AG09309 (cell line): Measurements from ENCODE around the gene BTG3.

Experiments used
- DNase-seq: peaks from one replicate; pipeline ENCODE4 v3.0.0-alpha.2; 2010; ENCODE audit warnings: low read depth
- H3K4me3 ChIP-seq: 2 replicates; pipeline ENCODE4 v1.5.1; 2011; ENCODE audit warnings: mild to moderate bottlenecking, low read depth, low read length, moderate library complexity; ENCODE audit not compliant: control insufficient read depth
- TF ChIP-seq, protein P1 (sequence below): IDR thresholded peaks from 2 replicates; pipeline ENCODE4 v1.5.1; 2011; ENCODE audit warnings: mild to moderate bottlenecking, low read depth, low read length, inconsistent platforms; ENCODE audit not compliant: insufficient read depth, control insufficient read depth; ENCODE audit errors: missing control alignments

Gene BTG3

DNA sequence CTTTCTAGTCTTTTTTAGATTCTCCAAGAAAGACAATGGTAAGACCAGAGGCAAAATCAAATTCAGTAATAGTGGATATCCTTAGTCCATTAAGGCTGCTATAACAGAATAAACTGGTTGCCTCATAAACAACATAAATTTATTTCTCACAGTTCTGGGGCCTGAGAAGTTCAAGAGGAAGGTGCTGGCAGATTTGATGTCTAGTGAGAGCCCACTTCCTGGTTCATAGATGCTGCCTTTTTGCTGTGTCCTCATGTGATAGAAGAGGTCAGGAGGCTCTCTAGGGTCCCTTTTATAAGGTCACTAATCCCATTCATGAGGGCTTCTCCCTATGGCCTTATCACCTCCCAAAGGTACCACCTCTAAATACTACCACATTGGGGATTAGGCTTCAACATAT, 31.5 kb upstream of the BTG3 start:
- TF ChIP-seq, protein P1, sequence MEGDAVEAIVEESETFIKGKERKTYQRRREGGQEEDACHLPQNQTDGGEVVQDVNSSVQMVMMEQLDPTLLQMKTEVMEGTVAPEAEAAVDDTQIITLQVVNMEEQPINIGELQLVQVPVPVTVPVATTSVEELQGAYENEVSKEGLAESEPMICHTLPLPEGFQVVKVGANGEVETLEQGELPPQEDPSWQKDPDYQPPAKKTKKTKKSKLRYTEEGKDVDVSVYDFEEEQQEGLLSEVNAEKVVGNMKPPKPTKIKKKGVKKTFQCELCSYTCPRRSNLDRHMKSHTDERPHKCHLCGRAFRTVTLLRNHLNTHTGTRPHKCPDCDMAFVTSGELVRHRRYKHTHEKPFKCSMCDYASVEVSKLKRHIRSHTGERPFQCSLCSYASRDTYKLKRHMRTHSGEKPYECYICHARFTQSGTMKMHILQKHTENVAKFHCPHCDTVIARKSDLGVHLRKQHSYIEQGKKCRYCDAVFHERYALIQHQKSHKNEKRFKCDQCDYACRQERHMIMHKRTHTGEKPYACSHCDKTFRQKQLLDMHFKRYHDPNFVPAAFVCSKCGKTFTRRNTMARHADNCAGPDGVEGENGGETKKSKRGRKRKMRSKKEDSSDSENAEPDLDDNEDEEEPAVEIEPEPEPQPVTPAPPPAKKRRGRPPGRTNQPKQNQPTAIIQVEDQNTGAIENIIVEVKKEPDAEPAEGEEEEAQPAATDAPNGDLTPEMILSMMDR: no peak
- no peak for DNase-seq
- no peak overlapping the region for H3K4me3 ChIP-seq

DNA sequence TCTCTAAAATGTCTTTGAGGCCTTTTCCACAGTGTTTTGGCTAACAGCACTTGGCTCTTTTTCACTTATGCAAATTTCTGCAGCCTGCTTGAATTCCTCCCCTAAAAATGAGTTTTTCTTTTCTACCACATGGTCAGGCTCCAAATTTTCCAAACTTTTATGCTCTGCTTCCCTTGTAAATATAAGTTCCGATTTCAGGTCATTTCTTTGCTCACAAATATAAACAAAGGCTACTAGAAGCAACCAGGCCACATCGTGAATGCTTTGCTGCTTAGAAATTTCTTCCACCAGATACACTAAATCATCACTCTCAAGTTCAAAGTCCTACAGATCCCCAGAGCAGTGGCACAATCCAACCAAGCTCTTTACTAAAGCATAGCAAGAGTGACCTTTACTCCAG, 28.1 kb upstream of the BTG3 start:
- H3K4me3 ChIP-seq: no peak overlapping the region
- no peak for DNase-seq
- TF ChIP-seq, protein P1: no peak

DNA sequence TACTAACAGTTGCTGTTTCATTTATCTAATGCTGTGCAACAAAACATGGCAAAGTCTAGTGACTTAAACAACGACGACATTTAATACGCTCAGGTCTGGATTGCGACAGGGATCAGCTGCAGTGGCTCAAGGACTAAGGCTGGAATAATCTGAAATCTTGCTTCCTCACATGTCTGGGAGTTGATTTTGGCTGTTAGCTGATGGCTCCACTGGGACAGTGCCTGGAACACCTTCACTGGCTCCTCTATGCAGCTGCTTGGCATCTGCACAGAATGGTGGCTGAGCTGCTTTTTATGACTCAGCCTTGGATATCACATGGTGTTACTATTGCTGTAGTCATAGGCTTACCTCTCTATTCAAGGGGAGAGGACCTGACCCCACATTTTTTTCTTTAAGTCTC, 24.0 kb upstream of the BTG3 start:
- no peak overlapping the region for H3K4me3 ChIP-seq
- TF ChIP-seq, protein P1: no peak
- DNase-seq: no peak

DNA sequence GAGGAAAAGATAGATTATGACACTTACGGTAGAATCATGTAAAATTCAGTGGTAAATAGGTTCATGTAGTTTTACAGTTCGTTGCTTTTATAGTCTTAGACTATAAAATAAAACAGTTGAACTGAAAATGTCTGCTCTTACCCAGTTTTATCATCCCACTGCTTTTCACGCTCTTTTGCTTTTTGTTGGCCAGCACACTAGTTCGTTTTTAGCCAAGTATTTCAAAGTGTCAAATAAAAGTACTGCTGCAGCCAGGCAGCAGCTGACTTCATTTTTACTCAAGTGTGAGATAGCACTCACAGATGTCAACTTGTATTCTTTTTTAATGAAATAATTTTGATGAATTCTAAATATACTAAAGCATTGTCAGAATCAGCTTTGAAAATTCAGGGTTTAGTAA, 18.5 kb upstream of the BTG3 start:
- TF ChIP-seq, protein P1: no peak
- DNase-seq: no peak
- H3K4me3 ChIP-seq: no peak overlapping the region

DNA sequence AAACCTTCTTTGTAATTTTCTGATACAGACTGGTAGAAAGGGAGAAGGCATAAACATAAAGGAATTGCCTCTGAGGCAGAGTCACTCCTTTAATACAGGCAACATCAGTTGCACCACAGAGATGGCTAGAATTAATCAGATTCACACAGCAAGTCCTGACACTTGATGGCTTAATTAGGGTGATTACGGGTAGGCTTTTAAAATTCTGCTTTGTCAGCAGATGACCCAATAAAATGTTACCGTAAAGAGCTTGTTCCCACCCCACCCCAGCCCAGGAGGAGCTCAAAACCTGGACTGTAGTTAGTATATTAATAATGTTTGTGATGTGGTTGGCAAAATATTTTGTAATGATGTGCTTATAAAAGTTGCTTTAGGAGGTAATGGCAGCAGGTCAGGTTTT, 9.3 kb upstream of the BTG3 start:
- TF ChIP-seq, protein P1: no peak

DNA sequence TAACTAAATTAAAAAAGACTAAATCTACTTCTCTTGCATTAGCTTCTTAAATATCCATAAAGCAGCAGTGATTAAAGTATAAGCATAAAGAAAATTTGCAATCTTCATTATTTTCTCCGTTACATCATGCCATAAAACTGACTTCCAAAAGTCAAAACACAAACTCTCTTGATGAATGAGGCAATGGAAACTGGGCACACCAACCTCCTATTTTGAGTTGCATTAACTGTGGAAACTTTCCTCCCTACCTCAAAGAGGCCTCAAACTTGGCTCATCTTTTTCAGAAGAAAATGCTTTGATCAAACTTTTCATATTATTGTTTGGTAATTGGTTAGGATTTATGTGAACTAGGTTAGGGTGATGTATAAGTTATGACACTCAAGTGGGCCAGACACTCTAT, 4.1 kb upstream of the BTG3 start:
- no peak for DNase-seq
- H3K4me3 ChIP-seq: no peak overlapping the region
- TF ChIP-seq, protein P1: no peak

More for the DNA sequence above, 9.3 kb upstream of the BTG3 start:
- no peak overlapping the region for H3K4me3 ChIP-seq
- no peak for DNase-seq

DNA sequence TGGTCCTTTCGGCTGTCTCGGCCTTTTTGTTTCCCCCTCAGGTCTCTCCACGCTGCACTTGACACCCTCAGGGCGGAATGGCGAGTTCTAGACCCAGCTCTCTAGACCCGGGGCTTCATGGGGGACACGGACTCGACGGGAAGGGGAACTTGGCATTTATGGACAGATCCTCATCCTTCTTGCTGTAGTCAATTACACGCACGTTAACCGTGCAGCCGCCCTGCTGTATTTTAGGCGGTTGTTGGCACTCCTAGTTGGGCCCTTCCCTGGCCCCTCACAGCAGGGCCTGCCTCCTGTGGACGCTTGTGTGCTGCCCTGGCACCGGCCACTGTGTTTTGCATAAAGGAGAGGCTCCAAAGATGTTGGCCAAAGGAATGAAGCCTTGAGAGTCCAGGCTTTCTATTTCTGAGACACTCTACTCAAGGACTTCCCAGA, 558 bp upstream of the BTG3 start:
- TF ChIP-seq, protein P1: no peak
- no peak for DNase-seq
- H3K4me3 ChIP-seq: peak overlapping the region; percentile 71
